Activated naive CD4-positive, alpha-beta T cell treated with anti-CD3 and anti-CD28 coated beads, Interleukin-2, amount 50 U/mL, for 24 hours (primary cell): ENCODE results near the gene SETD7.
A peak's percentile ranks its signal among the peaks of the same experiment; 100 is the strongest.

ENCODE experiments used
- H3K27ac Mint-ChIP-seq: one replicate; pipeline ENCODE4 v1.8.0; 2021; ENCODE audit warnings: mild to moderate bottlenecking, mixed read lengths
- H3K27me3 Mint-ChIP-seq: one replicate; pipeline ENCODE4 v1.8.0; 2021; ENCODE audit warnings: mixed read lengths
- H3K36me3 Mint-ChIP-seq: one replicate; pipeline ENCODE4 v1.8.0; 2021; ENCODE audit warnings: mixed read lengths
- H3K4me1 Mint-ChIP-seq: one replicate; pipeline ENCODE4 v1.8.0; 2021; ENCODE audit warnings: mixed read lengths
- H3K4me3 Mint-ChIP-seq: one replicate; pipeline ENCODE4 v1.8.0; 2021; ENCODE audit warnings: mild to moderate bottlenecking, mixed read lengths
- H3K9me3 Mint-ChIP-seq: one replicate; pipeline ENCODE4 v1.8.0; 2021; ENCODE audit warnings: mixed read lengths

The SETD7 gene

GRCh38 chr4:139558235-139559088, 2.4 kb upstream of the SETD7 start:
- H3K4me3 Mint-ChIP-seq: peak overlapping the region; percentile 96

DNA sequence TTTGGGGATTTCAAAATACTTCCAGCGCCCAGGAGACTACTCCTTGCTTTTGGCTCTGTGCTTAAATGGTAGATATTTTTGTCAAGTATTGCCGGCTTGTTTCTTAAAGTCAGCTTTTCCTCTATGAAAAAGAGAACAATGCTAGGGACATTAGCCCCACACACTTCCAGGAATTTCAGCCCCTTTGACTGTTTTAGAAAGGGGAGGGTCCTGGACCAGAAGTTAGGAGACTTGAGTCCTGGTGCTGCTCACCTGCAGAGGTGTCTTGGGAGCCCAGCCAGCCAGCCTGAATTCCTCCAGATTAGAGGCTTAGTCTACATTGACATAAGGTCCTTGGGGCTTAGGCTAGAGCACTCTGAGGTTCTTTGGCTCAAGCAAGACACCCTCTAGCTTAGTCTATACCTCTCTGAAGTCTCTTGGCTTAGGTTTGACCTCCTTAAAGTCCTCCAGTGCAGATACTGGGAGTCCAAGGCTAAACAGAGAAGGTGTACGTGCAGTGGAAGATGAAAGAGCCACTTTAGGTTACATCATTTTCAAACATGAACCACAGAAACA, 1.6 kb upstream of the SETD7 start:
- H3K9me3 Mint-ChIP-seq: no peaks in the 10 kb centered on the region
- peaks cover 53% of the 10 kb centered on the region for H3K4me1 Mint-ChIP-seq
- no peaks in the 10 kb centered on the region for H3K27me3 Mint-ChIP-seq
- peak overlapping the region; percentile 88 for H3K27ac Mint-ChIP-seq
- peak overlapping the region; percentile 96 for H3K4me3 Mint-ChIP-seq
- H3K36me3 Mint-ChIP-seq: no peaks in the 10 kb centered on the region

More at GRCh38 chr4:139558235-139559088, 2.4 kb upstream of the SETD7 start:
- no peaks in the 10 kb centered on the region for H3K9me3 Mint-ChIP-seq
- H3K4me1 Mint-ChIP-seq: peaks cover 45% of the 10 kb centered on the region
- no peak overlapping the region for H3K27ac Mint-ChIP-seq
- no peaks in the 10 kb centered on the region for H3K36me3 Mint-ChIP-seq
- no peaks in the 10 kb centered on the region for H3K27me3 Mint-ChIP-seq

DNA sequence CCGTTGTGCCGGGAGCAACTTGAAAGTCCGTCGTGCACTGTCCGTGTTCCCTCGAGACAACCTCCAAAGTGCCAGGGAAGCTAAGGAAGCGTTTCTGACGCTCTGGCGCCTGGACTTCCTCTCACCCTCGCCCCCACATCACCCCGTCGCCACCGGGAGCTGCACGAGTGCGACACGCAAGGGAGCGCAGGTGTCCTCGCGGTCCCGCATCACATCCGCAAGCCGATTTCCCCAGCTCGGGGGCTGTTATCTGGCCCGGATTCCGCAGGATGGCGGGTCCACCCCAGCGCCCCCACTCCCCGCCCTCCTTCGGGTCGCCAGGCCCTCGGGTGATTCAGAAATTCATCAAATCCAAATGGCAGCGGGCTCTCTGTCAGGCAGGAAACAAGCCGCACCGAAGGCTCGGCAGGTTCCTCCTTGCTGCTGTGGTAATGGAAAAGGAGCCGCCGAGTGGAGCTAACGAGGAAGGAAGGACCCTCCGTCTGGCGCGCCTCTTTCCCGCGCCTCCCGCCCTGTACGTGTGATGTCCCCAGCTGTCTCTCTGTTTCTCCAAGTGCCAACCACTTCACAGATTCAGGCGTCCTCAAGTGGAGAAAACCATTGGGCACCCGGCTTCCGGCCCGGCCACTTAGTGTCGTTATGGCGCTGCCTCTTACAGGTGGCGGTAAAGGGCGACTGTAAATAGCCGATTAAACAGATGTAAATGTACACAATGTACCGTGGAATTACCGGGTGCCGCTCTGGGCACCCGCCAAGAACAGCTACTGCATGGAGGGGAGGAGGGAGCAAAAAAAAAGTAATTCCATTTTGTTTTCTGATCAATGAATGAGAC, 921 bp upstream of the SETD7 start:
- H3K36me3 Mint-ChIP-seq: no peaks in the 10 kb centered on the region
- H3K27me3 Mint-ChIP-seq: no peaks in the 10 kb centered on the region
- H3K4me3 Mint-ChIP-seq: peak overlapping the region; percentile 96
- peak overlapping the region; percentile 88 for H3K27ac Mint-ChIP-seq
- H3K4me1 Mint-ChIP-seq: peaks cover 54% of the 10 kb centered on the region
- H3K9me3 Mint-ChIP-seq: no peaks in the 10 kb centered on the region

- H3K9me3 Mint-ChIP-seq: no peaks in the 10 kb centered on the region
- H3K4me1 Mint-ChIP-seq: peaks cover 51% of the 10 kb centered on the region
- no peaks in the 10 kb centered on the region for H3K27me3 Mint-ChIP-seq
Measured at GRCh38 chr4:139555705-139556070, 331 bp downstream of the SETD7 start.

GRCh38 chr4:139554893-139555704, 920 bp downstream of the SETD7 start:
- H3K9me3 Mint-ChIP-seq: no peaks in the 10 kb centered on the region
- peak overlapping the region; percentile 99 for H3K27ac Mint-ChIP-seq
- no peaks in the 10 kb centered on the region for H3K36me3 Mint-ChIP-seq
- H3K4me1 Mint-ChIP-seq: peaks cover 45% of the 10 kb centered on the region
- no peaks in the 10 kb centered on the region for H3K27me3 Mint-ChIP-seq
- peak overlapping the region; percentile 97 for H3K4me3 Mint-ChIP-seq

More at GRCh38 chr4:139555705-139556070, 331 bp downstream of the SETD7 start:
- Mint-ChIP-seq H3K27ac (peak overlapping the region; percentile 96), H3K4me3 (peak overlapping the region; percentile 96), H3K36me3 (no peaks in the 10 kb centered on the region)

DNA sequence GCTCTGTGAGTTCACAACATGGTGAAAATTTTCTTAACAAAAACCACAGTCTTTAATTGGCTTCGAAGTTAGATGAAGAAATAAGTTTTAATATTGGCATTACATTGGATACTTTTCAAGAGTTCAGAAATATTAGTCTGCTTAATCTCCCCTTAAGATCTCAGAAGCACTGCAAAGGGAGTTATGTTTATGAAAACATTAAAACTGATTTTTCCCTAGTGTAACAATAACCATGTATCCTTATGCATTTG, 1.5 kb downstream of the SETD7 start:
- Mint-ChIP-seq H3K27me3 (no peaks in the 10 kb centered on the region), H3K4me1 (peaks cover 44% of the 10 kb centered on the region), H3K27ac (peak overlapping the region; percentile 99), H3K36me3 (no peaks in the 10 kb centered on the region), H3K9me3 (no peaks in the 10 kb centered on the region), H3K4me3 (peak overlapping the region; percentile 97)

DNA sequence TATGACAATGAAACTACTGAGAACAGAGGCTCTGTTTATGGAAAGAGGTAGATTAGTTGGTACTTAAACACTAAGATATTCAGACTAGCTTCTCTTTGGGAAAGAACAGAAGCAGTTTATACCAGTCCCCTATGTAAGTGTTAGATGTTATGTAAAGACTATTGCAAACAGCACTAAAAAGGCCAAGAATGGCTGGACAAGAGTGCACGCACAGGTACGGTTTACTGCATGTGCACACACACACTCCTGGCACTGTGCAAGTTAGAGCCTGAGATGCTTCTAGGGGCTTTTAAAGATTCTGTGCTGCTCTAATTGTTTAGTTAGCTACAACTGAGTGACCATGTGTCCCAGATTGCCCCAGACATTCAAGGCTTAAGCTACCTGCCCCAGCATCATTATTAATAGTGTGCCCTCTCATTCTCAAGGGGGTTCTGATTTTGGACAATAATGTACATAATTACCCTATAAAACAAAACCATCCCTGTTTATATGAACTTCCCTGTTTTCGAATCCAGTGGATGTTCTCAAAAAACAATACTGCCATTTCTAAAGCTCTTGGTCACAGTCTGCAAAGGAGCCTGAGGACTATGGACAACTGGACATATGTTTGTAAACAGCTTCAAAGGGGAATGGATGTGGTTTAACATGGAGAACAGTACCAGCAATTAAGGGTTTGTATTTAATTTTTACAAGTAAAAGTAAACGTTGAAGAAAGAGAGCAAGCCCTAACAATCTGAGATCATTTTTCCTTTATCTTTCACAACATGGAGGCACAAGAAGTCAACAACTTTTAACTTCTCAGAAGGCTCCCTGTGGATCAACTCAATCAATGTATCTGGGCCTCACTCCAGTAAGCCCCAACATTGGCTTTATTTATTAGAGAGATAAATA, 2.0 kb downstream of the SETD7 start:
- peaks cover 41% of the 10 kb centered on the region for H3K4me1 Mint-ChIP-seq
- H3K27ac Mint-ChIP-seq: no peak overlapping the region
- peak overlapping the region; percentile 97 for H3K4me3 Mint-ChIP-seq
- no peaks in the 10 kb centered on the region for H3K27me3 Mint-ChIP-seq
- no peaks in the 10 kb centered on the region for H3K36me3 Mint-ChIP-seq
- H3K9me3 Mint-ChIP-seq: no peaks in the 10 kb centered on the region

DNA sequence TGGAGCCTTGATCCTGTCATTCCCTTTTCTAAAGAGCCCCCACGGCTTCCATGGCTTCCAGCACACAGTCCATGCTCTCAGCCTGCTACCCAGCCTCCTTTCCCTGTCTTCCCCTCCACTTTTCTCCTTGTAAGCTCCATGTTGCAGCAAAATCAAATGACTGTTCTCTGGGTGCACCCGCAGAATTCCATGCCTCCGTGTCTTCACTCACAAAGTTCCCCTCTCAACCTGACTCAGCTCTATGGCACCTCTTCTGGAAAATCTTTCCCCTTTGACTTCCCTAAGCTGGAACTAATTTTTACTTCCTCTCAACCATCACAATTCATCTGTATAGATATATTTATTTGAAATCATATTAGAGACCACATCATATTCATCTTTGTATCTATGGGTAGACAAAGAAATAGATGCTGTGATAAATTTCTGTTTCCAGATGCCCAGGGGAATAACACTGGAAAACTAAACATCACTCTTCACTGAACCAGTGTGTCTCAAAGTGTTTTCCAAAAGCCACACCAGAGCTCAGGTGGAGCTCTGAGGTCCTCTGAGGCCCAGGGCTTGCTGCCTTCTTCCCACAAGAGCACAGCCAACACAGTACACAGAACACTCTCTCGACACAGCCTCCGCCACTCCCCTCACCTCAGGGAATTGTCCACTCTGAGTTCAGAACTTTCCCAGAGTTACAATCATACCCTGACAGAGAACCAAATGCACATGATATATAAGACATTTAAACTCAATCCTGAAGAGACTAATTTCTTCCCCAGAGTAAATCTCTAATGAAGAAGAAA, 3.3 kb downstream of the SETD7 start:
- H3K4me1 Mint-ChIP-seq: peaks cover 28% of the 10 kb centered on the region
- peak overlapping the region; percentile 56 for H3K27ac Mint-ChIP-seq
- no peaks in the 10 kb centered on the region for H3K27me3 Mint-ChIP-seq
- H3K9me3 Mint-ChIP-seq: no peaks in the 10 kb centered on the region
- H3K4me3 Mint-ChIP-seq: no peak overlapping the region
- no peaks in the 10 kb centered on the region for H3K36me3 Mint-ChIP-seq

GRCh38 chr4:139550724-139551429, 5.1 kb downstream of the SETD7 start:
- H3K4me3 Mint-ChIP-seq: no peak overlapping the region
- no peaks in the 10 kb centered on the region for H3K9me3 Mint-ChIP-seq
- peaks cover 2% of the 10 kb centered on the region for H3K36me3 Mint-ChIP-seq
- H3K4me1 Mint-ChIP-seq: peaks cover 20% of the 10 kb centered on the region
- H3K27me3 Mint-ChIP-seq: no peaks in the 10 kb centered on the region
- H3K27ac Mint-ChIP-seq: no peak overlapping the region

DNA sequence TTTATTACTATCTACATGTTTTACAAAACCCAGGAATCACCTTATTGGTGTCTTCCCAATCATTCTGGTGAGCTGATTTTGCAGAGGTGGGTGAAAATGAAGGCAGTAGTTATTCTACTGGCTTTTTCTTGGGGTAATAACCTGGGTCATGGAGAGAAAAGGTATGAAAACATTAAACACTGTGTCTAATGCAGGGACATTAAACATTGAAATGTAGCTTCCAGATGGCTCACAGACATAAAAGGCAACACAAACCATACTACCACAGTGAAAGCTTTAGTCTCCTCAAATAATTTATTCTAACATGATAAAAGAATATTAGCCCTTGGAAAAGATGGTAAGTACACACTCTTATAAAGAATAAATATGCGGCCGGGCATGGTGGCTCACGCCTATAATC, 8.0 kb downstream of the SETD7 start:
- Mint-ChIP-seq H3K9me3 (no peaks in the 10 kb centered on the region), H3K36me3 (peaks cover 5% of the 10 kb centered on the region), H3K4me3 (no peak overlapping the region), H3K27me3 (no peaks in the 10 kb centered on the region), H3K27ac (no peak overlapping the region), H3K4me1 (peaks cover 4% of the 10 kb centered on the region)

DNA sequence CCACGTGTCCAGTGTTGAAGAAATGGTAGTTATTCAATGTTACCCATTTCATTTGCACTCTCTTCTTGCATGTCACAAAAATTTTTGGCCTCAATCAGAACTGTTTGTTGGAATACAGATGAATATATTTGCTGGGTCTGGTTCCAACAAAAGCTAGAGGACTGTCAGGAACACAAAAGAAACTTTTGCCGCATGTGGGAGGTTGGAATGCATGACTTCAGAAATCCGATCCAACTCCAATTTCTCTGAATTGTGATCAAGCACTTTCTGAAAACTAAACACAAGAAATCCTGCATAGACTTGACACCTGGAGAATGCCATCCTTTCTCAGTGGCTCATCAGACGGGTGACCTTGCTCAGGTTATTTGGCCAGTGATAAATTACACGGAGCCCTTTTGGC, 15.4 kb downstream of the SETD7 start:
- Mint-ChIP-seq H3K27ac (no peak overlapping the region), H3K36me3 (peaks cover 9% of the 10 kb centered on the region), H3K4me3 (no peak overlapping the region), H3K4me1 (no peaks in the 10 kb centered on the region), H3K9me3 (no peaks in the 10 kb centered on the region), H3K27me3 (no peaks in the 10 kb centered on the region)

- Mint-ChIP-seq H3K9me3 (no peaks in the 10 kb centered on the region), H3K27me3 (no peaks in the 10 kb centered on the region), H3K27ac (no peak overlapping the region), H3K4me3 (no peak overlapping the region), H3K36me3 (peaks cover 9% of the 10 kb centered on the region), H3K4me1 (no peaks in the 10 kb centered on the region)
Measured at GRCh38 chr4:139540161-139540560, 15.9 kb downstream of the SETD7 start.

DNA sequence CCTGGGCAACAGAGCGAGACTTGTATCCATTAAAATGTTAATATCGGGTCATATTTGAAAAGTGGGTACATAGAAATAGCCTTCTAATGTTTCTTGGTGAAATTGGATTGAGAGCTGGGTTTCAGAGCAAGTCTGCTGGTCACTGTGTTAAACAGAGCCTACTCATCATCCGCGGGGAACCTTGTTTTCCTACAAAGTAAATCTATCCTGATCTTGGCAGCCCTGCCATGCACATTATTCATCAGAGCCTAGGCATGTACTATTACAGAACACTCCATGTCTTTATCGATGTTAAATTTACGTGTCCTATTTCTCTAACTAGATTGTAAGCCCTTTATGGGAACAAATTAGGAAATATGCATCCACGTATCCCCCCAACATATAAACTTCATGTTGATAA, 18.7 kb downstream of the SETD7 start:
- Mint-ChIP-seq H3K4me1 (no peaks in the 10 kb centered on the region), H3K27ac (no peak overlapping the region), H3K9me3 (no peaks in the 10 kb centered on the region), H3K36me3 (peaks cover 4% of the 10 kb centered on the region), H3K27me3 (no peaks in the 10 kb centered on the region), H3K4me3 (no peak overlapping the region)

DNA sequence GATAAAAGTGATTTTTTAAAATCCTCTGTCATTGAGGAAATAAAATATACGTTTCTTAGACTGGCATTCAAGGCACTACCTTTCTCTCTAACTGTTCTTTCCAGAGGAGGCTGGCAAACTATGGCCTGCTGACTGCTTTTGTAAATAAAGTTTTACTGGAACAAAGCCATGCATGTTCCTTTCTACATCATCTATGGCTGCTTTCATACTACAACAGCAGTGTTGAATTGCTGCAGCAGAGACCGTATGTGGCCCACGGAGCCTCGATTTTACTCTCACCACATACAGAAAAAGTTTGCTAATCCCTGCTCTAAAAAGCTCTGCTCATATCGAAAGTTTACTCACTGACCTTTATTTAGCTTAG, 20.2 kb downstream of the SETD7 start:
- Mint-ChIP-seq H3K9me3 (no peaks in the 10 kb centered on the region), H3K36me3 (no peaks in the 10 kb centered on the region), H3K4me1 (no peaks in the 10 kb centered on the region), H3K4me3 (no peak overlapping the region), H3K27ac (no peak overlapping the region), H3K27me3 (no peaks in the 10 kb centered on the region)
